Pericardium fibroblast (primary cell): ENCODE data around the gene AMPD3. TPM values are rescaled to one million over a fixed set of nuclear protein-coding genes. Genes with fewer than 3 reads are reported as not detected.

ENCODE experiments used
- total RNA-seq: library from RNA; depleted of rRNA; stranded (reverse); fragments of >200 nt; gene quantifications from 2 replicates; pipeline ENCODE4 v1.2.3, GENCODE V29; 2015

AMPD3 gene
- 2.9 and 8.4 TPM in 2 replicates for total RNA-seq

DNA sequence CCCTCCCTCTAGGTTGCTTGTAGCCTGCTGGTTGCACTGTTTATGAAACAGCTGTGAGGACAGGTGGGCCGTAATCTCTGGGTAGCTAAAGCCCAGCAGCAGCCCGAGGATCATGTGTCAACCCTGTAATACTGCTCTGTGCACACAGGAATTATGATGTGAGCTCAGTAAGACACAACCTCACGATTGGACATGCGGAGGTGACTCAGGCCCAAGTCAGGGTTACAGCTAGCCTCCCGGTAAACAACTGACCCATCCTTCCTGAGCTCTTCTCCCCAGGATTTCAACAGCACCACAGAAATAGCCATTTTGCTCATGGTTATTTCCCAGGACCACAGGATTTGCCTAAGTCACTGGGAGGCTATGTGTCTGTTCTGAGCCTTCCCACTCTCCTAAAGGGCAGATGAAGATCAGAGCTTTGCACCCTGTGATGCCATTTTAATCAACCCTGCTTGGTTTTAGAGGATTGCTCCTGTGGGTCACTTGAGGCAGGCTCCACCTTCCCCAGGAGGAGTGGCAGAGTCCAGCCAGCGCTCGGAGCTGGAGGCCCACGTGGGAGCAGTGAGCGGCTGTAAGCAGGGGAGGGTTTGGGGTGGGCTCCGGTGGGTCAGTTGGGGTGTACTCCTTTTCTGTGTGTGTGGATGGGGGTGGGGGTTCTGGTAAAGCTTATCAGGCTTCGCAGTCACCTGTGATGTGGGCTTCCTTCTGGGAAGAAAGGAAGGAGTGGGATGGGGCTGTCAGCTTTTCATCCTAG, at the start of gene AMPD3:
Gene AMPD3, plus strand, starts transcription at position 387 of the 754 bp plus-strand sequence. CDS start 6,256 bp downstream, outside the sequence.

DNA sequence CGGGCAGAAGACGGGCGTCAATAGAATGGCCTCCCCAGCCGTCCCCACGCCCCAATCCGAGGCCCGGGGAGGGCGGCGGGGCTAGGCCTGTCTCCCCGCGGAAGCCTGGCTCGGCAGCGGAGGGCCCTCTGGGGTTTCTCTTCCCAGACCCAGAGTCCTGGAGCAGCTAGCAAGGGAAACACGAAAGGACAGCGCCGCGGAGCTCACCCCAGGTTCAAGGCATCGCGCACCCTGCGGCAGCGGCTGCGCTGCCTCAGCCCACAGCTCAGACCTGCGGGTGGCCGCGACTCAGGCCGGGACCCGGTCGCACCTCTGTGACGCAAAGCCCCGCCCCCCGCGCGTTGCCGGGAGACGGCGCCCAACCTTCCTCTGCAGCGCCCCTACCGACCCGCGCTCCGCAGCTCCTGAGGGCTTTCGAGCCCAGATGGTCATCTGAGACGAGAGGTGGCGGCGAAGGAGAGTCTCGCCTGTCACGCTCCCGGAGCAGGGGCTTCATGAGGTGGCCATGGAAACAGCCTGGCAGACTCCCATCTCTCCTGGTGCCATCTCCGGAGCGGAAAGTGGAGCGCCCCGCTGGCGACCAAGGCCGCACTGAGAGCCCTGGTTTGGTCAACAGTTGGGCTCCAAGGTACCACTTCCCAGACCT, 86.0 kb downstream of the AMPD3 start, which contains the start of gene RNF141:
Gene RNF141, minus strand, starts transcription at position 273 of the 646 bp plus-strand sequence. CDS start 7,029 bp downstream, outside the sequence.

Other genes starting within 250 kb of the AMPD3 start
- 25.2 and 40.0 TPM in 2 replicates for gene SBF2, start 161.0 kb upstream of the AMPD3 start, total RNA-seq
- gene ADM, start 150.2 kb upstream of the AMPD3 start, total RNA-seq = 381 and 509 TPM in 2 replicates
- gene RNF141, start 85.9 kb downstream of the AMPD3 start, total RNA-seq = 14.6 and 19.1 TPM in 2 replicates
- not detected in 2 replicates for gene LYVE1, start 113.4 kb downstream of the AMPD3 start, total RNA-seq
- gene IRAG1, start 238.5 kb downstream of the AMPD3 start, total RNA-seq = 1.0 and 4.2 TPM in 2 replicates